Measurements from ENCODE around the gene TYROBP. TPM values are rescaled to one million over a fixed set of nuclear protein-coding genes. Genes with fewer than 3 reads are reported as not detected.

The TYROBP gene
- polyA plus RNA-seq, 1 experiment, result not detected

- peak overlapping the region; percentile 74 for H3K4me3 ChIP-seq (ENCODE audit: low read depth, low read length)
- no peaks in the 10 kb centered on the region; the same call in 1 of the 2 replicates for H3K9me3 ChIP-seq (ENCODE audit: control insufficient read depth, insufficient read depth, low read length)
- CTCF ChIA-PET, result no interaction called here
- no peak overlapping the region for H3K27ac ChIP-seq (ENCODE audit: low read depth, low read length)
- POLR2A ChIA-PET, result interaction anchor here (0.7 kb wide), 1 partner anchor 57 kb away, joined by 3 read pairs; no protein-coding TSS in a partner anchor
- no peak for DNase-seq (ENCODE audit: low read depth, low spot score)
- no peak for TF ChIP-seq CTCF (IDR thresholded peaks at IDR 0.05; ENCODE audit: low read depth, low read length)
- no peaks in the 10 kb centered on the region for H3K27me3 ChIP-seq (ENCODE audit: control insufficient read depth, insufficient read depth, low read length)
These were observed 28.7 kb upstream of the TYROBP start for GRCh38 chr19:35936738-35937268.

- Histone ChIP-seq H3K4me3 (ENCODE audit: low read depth, low read length) (peak within 1 kb of the TSS; percentile 74), H3K27ac (ENCODE audit: low read depth, low read length) (no peak within 1 kb of the TSS), H3K27me3 (ENCODE audit: control insufficient read depth, insufficient read depth, low read length) (no peaks in the 10 kb centered on the region), H3K9me3 (ENCODE audit: control insufficient read depth, insufficient read depth, low read length) (no peaks in the 10 kb centered on the region; the same call in 1 of the 2 replicates)
- ChIA-PET CTCF (no interaction called here), POLR2A (no interaction called here)
- TF ChIP-seq CTCF (IDR thresholded peaks at IDR 0.05; ENCODE audit: low read depth, low read length), result no peak
- no peak for DNase-seq (ENCODE audit: low read depth, low spot score)
These were observed 28.0 kb upstream of the TYROBP start, which contains the start of gene LRFN3 for GRCh38 chr19:35935911-35936737. TSS of gene LRFN3 (plus strand) at chr19:35936374. CDS start at chr19:35939426, 3,052 bp downstream.

DNA sequence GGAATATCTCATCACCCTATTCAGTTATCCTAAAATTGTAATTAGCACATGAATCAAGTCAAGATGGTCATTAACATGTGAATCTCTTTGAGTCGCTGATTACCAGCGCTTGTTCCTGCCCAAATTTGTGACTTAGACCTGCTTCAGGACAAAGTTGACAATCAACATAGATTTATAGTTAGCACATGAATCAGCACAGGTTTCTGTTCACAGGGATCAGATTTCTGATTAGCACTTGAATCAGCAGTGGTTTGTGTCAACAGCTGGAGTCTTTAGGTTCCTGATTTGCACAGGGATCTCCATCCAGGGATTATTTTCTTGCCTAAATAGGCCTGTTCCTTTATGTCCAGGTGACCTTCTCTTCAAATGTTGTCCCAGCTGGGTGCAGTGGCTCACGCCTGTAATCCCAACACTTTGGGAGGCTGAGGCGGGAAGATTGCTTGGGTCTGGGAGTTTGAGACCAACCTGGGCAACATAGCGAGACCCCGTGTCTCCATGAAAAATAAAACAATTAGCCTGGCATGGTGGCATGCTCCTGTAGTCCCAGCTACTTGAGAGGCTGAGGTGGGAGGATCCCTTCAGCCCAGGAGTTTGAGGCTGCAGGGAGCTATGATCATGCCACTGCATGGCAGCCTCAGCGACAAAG, 24.3 kb upstream of the TYROBP start:
- ChIA-PET CTCF (interaction anchor here (0.6 to 4.6 kb wide), 5 partner anchors 32 to 237 kb away, joined by 3 to 66 read pairs (median 3); partner anchors contain the start of gene NFKBID), POLR2A (interaction anchor here (1.5 kb wide), 1 partner anchor 49 kb away, joined by 4 read pairs; no protein-coding TSS in a partner anchor)
- Histone ChIP-seq H3K27me3 (ENCODE audit: control insufficient read depth, insufficient read depth, low read length) (no peaks in the 10 kb centered on the region), H3K4me3 (ENCODE audit: low read depth, low read length) (no peak overlapping the region), H3K27ac (ENCODE audit: low read depth, low read length) (no peak overlapping the region), H3K9me3 (ENCODE audit: control insufficient read depth, insufficient read depth, low read length) (no peaks in the 10 kb centered on the region; the same call in 1 of the 2 replicates)
- DNase-seq (ENCODE audit: low read depth, low spot score), result no peak
- TF ChIP-seq CTCF (IDR thresholded peaks at IDR 0.05; ENCODE audit: low read depth, low read length), result no peak

- Histone ChIP-seq H3K9me3 (ENCODE audit: control insufficient read depth, insufficient read depth, low read length) (no peaks in the 10 kb centered on the region; the same call in 1 of the 2 replicates), H3K4me3 (ENCODE audit: low read depth, low read length) (no peak overlapping the region), H3K27me3 (ENCODE audit: control insufficient read depth, insufficient read depth, low read length) (no peaks in the 10 kb centered on the region), H3K27ac (ENCODE audit: low read depth, low read length) (no peak overlapping the region)
- ChIA-PET POLR2A (interaction anchor here (1.0 to 1.5 kb wide), 2 partner anchors 31 to 48 kb away, joined by 4 read pairs; no protein-coding TSS in a partner anchor), CTCF (interaction anchor here (0.6 to 4.6 kb wide), 5 partner anchors 31 to 238 kb away, joined by 3 to 66 read pairs (median 3); partner anchors contain the start of gene NFKBID)
- TF ChIP-seq CTCF (IDR thresholded peaks at IDR 0.05; ENCODE audit: low read depth, low read length), result no peak
- DNase-seq (ENCODE audit: low read depth, low spot score), result no peak
These were observed 23.7 kb upstream of the TYROBP start for GRCh38 chr19:35931874-35932202.

All from AG04450 (cell line).